ENCODE data around the gene VPS13A. TPM values are rescaled to one million over a fixed set of nuclear protein-coding genes. Genes with fewer than 3 reads are reported as not detected.
"Not testable (repeated sequence)": the region's sequence is repeated elsewhere in the genome, so short reads cannot be mapped to it uniquely, and the experiment has no call there.

VPS13A gene
- total RNA-seq, 2 experiments from 2014 or later = 27.0 to 44.6 TPM

GRCh38 chr9:77386187-77386586, 208.9 kb downstream of the VPS13A start:
- no peaks in the 10 kb centered on the region for H4K20me1 ChIP-seq (ENCODE audit: insufficient read depth, low read length)
- ChIA-PET CTCF (ENCODE audit: unreplicated experiment) (no interaction called here), POLR2A (interaction anchor here (0.6 kb wide), 1 partner anchor 532 kb away, joined by 5 read pairs; no protein-coding TSS in a partner anchor)
- no peak overlapping the region for H3K4me3 ChIP-seq (ENCODE audit: low read depth, low read length, poor library complexity, severe bottlenecking)
- H3K9me3 ChIP-seq (ENCODE audit: low read length) = no peaks in the 10 kb centered on the region
- BruUV-seq (replicated peaks) = no TSS peak
- no peak overlapping the region for H3K4me2 ChIP-seq (ENCODE audit: low read length)
- no peaks in the 10 kb centered on the region for H3K79me2 ChIP-seq (ENCODE audit: insufficient read depth, low read depth, low read length)
- intact Hi-C loops (cut with micrococcal nuclease; ENCODE audit: unreplicated experiment) = no loop called here
- H3K36me3 ChIP-seq (ENCODE audit: insufficient read depth, low read length) = peaks cover 12% of the 10 kb centered on the region; the same call in 1 of the 2 replicates
- no peak overlapping the region for H3K27ac ChIP-seq (ENCODE audit: low read depth, low read length, poor library complexity, severe bottlenecking)
- no peak for TF ChIP-seq EZH2phosphoT487 (IDR thresholded peaks at IDR 0.05; ENCODE audit: borderline replicate concordance, low read depth, low read length)
- no peak for DNase-seq (ENCODE audit: low spot score)
- no peaks in the 10 kb centered on the region for H3K4me1 ChIP-seq (ENCODE audit: insufficient read depth, low read length, poor library complexity, severe bottlenecking)
- H2AFZ ChIP-seq (ENCODE audit: low read length) = no peak overlapping the region
- H3K9me2 ChIP-seq (ENCODE audit: insufficient read depth, low read length) = no peaks in the 10 kb centered on the region

GRCh38 chr9:77391834-77392233, 214.5 kb downstream of the VPS13A start:
- H3K79me2 ChIP-seq (ENCODE audit: insufficient read depth, low read depth, low read length) = no peaks in the 10 kb centered on the region
- H3K4me3 ChIP-seq (ENCODE audit: low read depth, low read length, poor library complexity, severe bottlenecking) = no peak overlapping the region
- CTCF ChIA-PET (ENCODE audit: unreplicated experiment) = no interaction called here
- intact Hi-C loops (cut with micrococcal nuclease; ENCODE audit: unreplicated experiment) = no loop called here
- POLR2A ChIA-PET = no interaction called here
- no TSS peak for BruUV-seq (replicated peaks)
- TF ChIP-seq, protein P1, sequence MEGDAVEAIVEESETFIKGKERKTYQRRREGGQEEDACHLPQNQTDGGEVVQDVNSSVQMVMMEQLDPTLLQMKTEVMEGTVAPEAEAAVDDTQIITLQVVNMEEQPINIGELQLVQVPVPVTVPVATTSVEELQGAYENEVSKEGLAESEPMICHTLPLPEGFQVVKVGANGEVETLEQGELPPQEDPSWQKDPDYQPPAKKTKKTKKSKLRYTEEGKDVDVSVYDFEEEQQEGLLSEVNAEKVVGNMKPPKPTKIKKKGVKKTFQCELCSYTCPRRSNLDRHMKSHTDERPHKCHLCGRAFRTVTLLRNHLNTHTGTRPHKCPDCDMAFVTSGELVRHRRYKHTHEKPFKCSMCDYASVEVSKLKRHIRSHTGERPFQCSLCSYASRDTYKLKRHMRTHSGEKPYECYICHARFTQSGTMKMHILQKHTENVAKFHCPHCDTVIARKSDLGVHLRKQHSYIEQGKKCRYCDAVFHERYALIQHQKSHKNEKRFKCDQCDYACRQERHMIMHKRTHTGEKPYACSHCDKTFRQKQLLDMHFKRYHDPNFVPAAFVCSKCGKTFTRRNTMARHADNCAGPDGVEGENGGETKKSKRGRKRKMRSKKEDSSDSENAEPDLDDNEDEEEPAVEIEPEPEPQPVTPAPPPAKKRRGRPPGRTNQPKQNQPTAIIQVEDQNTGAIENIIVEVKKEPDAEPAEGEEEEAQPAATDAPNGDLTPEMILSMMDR (conservative IDR thresholded peaks at IDR 0.05; ENCODE audit: low read length) = no peak
- TF ChIP-seq EZH2phosphoT487 (IDR thresholded peaks at IDR 0.05; ENCODE audit: borderline replicate concordance, low read depth, low read length) = no peak
- H2AFZ ChIP-seq (ENCODE audit: low read length) = no peak overlapping the region
- no peak for DNase-seq (ENCODE audit: low spot score)
- peaks cover 4% of the 10 kb centered on the region; the same call in 1 of the 2 replicates for H3K36me3 ChIP-seq (ENCODE audit: insufficient read depth, low read length)
- H3K4me1 ChIP-seq (ENCODE audit: insufficient read depth, low read length, poor library complexity, severe bottlenecking) = no peaks in the 10 kb centered on the region
- no peaks in the 10 kb centered on the region for H3K9me2 ChIP-seq (ENCODE audit: insufficient read depth, low read length)
- no peak overlapping the region for H3K4me2 ChIP-seq (ENCODE audit: low read length)
- H3K27ac ChIP-seq (ENCODE audit: low read depth, low read length, poor library complexity, severe bottlenecking) = no peak overlapping the region
- H4K20me1 ChIP-seq (ENCODE audit: insufficient read depth, low read length) = no peaks in the 10 kb centered on the region
- no peaks in the 10 kb centered on the region for H3K9me3 ChIP-seq (ENCODE audit: low read length)

DNA sequence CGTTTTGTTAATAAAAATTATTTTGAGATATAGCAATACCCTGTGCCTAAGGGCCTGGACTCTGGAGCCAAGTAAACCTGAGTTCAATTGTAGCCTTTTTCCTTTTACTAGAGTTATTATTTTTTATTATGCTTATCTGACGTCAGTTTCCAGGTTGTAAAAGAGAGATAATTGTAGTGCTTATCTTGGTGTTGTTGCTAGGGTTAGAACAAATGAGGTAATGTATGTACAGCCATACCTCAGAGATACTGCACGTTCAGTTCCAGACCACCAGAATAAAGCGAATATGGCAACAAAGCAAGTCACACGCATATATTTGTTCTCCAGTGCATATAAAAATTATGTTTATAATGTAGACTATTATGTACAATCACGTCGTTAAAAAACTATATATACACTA, 215.0 kb downstream of the VPS13A start:
- no peak for DNase-seq (ENCODE audit: low spot score)
- peaks cover 4% of the 10 kb centered on the region; the same call in 1 of the 2 replicates for H3K36me3 ChIP-seq (ENCODE audit: insufficient read depth, low read length)
- H3K9me2 ChIP-seq (ENCODE audit: insufficient read depth, low read length) = no peaks in the 10 kb centered on the region
- CTCF ChIA-PET (ENCODE audit: unreplicated experiment) = no interaction called here
- intact Hi-C loops (cut with micrococcal nuclease; ENCODE audit: unreplicated experiment) = no loop called here
- no peaks in the 10 kb centered on the region for H3K9me3 ChIP-seq (ENCODE audit: low read length)
- H2AFZ ChIP-seq (ENCODE audit: low read length) = no peak overlapping the region
- H3K4me1 ChIP-seq (ENCODE audit: insufficient read depth, low read length, poor library complexity, severe bottlenecking) = no peaks in the 10 kb centered on the region
- no peak overlapping the region for H3K27ac ChIP-seq (ENCODE audit: low read depth, low read length, poor library complexity, severe bottlenecking)
- POLR2A ChIA-PET = no interaction called here
- H3K79me2 ChIP-seq (ENCODE audit: insufficient read depth, low read depth, low read length) = no peaks in the 10 kb centered on the region
- no TSS peak for BruUV-seq (replicated peaks)
- no peak overlapping the region for H3K4me2 ChIP-seq (ENCODE audit: low read length)
- no peaks in the 10 kb centered on the region for H4K20me1 ChIP-seq (ENCODE audit: insufficient read depth, low read length)
- H3K4me3 ChIP-seq (ENCODE audit: low read depth, low read length, poor library complexity, severe bottlenecking) = no peak overlapping the region
- no peak for TF ChIP-seq EZH2phosphoT487 (IDR thresholded peaks at IDR 0.05; ENCODE audit: borderline replicate concordance, low read depth, low read length)
- TF ChIP-seq, protein P1 (conservative IDR thresholded peaks at IDR 0.05; ENCODE audit: low read length) = no peak

DNA sequence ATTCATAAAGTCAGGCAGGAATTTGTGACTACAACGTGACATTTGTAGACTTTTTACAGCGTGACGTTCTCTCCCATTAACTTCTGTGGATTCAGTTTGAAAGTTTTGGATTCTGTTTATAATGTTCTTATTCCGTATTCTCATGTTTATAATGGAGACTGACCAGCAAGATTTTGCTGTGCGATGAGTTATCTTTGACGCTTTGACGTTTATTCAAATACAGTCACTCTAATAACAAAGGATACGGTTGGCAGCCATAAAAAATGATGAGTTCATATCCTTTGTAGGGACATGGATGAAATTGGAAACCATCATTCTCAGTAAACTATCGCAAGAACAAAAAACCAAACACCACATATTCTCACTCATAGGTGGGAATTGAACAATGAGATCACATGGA, 221.2 kb downstream of the VPS13A start:
- H4K20me1 ChIP-seq (ENCODE audit: insufficient read depth, low read length); DNase-seq (ENCODE audit: low spot score); H3K4me2 ChIP-seq (ENCODE audit: low read length); H3K79me2 ChIP-seq (ENCODE audit: insufficient read depth, low read depth, low read length); BruUV-seq (replicated peaks); intact Hi-C loops (cut with micrococcal nuclease; ENCODE audit: unreplicated experiment); H3K9me2 ChIP-seq (ENCODE audit: insufficient read depth, low read length); POLR2A ChIA-PET; CTCF ChIA-PET (ENCODE audit: unreplicated experiment); H3K36me3 ChIP-seq (ENCODE audit: insufficient read depth, low read length); H3K27ac ChIP-seq (ENCODE audit: low read depth, low read length, poor library complexity, severe bottlenecking); H2AFZ ChIP-seq (ENCODE audit: low read length); H3K4me3 ChIP-seq (ENCODE audit: low read depth, low read length, poor library complexity, severe bottlenecking); H3K9me3 ChIP-seq (ENCODE audit: low read length); H3K4me1 ChIP-seq (ENCODE audit: insufficient read depth, low read length, poor library complexity, severe bottlenecking): not testable (repeated sequence)
